ENCODE results near the gene FBXW8.
A peak's percentile ranks its signal among the peaks of the same experiment; 100 is the strongest.

FBXW8 gene

DNA sequence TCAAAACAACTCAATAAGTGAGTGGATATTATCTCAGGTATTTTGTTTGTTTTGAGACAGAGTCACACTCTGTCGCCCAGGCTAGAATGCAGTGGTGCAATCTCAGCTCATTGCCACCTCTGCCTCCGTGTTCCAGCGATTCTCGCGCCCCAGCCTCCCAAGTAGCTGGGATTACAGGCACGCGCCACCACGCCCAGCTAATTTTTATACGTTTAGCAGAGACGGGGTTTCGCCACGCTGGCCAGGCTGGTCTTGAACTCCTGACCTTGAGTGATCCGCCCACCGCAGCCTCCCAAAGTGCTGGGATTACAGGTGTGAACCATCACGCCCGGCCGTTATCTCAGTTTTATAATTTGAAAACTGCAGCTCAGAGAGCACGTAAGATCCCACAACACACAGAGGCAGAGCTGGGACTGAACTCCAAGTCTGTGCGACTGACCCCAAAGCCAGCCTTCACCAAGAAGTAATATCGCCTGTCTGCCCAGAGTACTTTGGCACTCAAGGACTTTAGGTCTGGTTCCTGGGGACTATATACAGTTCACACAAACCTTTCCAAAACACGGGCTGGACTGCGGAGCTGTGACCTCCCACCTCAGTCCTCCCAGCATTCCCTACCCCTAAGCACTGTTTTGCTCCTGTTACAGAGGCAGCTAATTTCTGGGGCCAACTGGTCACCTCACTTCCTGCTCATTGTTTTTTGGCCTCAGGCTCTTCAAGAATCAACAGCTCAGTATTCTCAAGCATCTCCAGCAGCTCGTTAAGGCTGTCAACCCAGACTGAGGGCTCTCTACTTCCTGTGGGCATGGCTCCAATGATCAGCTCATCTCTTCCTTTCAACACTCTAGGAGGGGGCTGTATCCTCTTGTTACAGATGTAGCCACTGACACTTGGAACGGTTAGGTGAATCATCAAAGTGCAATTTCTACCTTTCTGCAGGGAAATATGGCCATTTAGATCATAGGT lies 165.9 kb downstream of the FBXW8 start:
- POLR2A ChIA-PET = no interaction called here
- CTCF ChIA-PET = interaction anchor here (1.4 kb wide), 1 partner anchor 43 kb away, joined by 6 read pairs; no protein-coding TSS in a partner anchor
- no peaks in the 10 kb centered on the region for H3K9me3 ChIP-seq (ENCODE audit: control insufficient read depth, insufficient read depth, low read depth, low read length)
- H3K4me1 ChIP-seq (ENCODE audit: control insufficient read depth, insufficient read depth, low read length) = no peaks in the 10 kb centered on the region
- no peak overlapping the region for H3K27ac ChIP-seq (ENCODE audit: extremely low read depth, low read depth, low read length)
- no peak overlapping the region for H3K4me3 ChIP-seq (ENCODE audit: low read depth, low read length)
- H3K36me3 ChIP-seq (ENCODE audit: control insufficient read depth in 2 of 2, insufficient read depth in 1 of 2, low read length in 2 of 2) = no peaks in the 10 kb centered on the region
- TF ChIP-seq ZNF350 (tag by site-specific recombination; IDR thresholded peaks at IDR 0.05) (no peak), ZBTB7A (tag by site-specific recombination; IDR thresholded peaks at IDR 0.05; ENCODE audit: low read depth) (no peak), ZNF341 (tag by site-specific recombination; IDR thresholded peaks at IDR 0.05; ENCODE audit: low read depth) (no peak), ZNF132 (tag by site-specific recombination; IDR thresholded peaks at IDR 0.05; ENCODE audit: borderline replicate concordance) (no peak), OSR2 (tag by site-specific recombination; IDR thresholded peaks at IDR 0.05) (peak; percentile 67)
- TF ChIP-seq, protein P1, sequence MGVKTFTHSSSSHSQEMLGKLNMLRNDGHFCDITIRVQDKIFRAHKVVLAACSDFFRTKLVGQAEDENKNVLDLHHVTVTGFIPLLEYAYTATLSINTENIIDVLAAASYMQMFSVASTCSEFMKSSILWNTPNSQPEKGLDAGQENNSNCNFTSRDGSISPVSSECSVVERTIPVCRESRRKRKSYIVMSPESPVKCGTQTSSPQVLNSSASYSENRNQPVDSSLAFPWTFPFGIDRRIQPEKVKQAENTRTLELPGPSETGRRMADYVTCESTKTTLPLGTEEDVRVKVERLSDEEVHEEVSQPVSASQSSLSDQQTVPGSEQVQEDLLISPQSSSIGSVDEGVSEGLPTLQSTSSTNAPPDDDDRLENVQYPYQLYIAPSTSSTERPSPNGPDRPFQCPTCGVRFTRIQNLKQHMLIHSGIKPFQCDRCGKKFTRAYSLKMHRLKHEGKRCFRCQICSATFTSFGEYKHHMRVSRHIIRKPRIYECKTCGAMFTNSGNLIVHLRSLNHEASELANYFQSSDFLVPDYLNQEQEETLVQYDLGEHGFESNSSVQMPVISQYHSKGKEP (tag by site-specific recombination; IDR thresholded peaks at IDR 0.05) = no peak
- TF ChIP-seq, protein P2, sequence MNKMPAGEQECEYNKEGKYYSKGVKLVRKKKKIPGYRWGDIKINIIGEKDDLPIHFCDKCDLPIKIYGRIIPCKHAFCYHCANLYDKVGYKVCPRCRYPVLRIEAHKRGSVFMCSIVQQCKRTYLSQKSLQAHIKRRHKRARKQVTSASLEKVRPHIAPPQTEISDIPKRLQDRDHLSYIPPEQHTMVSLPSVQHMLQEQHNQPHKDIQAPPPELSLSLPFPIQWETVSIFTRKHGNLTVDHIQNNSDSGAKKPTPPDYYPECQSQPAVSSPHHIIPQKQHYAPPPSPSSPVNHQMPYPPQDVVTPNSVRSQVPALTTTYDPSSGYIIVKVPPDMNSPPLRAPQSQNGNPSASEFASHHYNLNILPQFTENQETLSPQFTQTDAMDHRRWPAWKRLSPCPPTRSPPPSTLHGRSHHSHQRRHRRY (tag by site-specific recombination; IDR thresholded peaks at IDR 0.05) = no peak

DNA sequence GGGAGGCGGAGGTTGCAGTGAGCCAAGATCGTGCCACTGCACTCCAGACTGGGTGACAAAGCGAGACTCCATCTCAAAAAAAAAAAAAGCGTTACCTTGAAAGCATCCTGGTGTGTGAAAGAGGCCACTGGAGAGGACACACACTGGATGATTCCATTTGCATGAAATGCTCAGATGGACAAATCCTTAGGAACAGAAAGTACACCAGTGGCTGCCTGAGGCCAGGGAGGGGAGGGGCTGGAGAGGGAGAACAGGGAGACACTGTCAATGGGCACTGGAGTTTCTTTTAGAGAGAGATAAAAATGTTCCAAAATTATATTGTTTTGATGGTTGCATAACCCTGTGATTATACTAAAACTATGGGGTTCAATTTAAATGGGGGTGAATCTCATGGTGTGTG lies 168.7 kb downstream of the FBXW8 start:
- TF ChIP-seq, protein P3, sequence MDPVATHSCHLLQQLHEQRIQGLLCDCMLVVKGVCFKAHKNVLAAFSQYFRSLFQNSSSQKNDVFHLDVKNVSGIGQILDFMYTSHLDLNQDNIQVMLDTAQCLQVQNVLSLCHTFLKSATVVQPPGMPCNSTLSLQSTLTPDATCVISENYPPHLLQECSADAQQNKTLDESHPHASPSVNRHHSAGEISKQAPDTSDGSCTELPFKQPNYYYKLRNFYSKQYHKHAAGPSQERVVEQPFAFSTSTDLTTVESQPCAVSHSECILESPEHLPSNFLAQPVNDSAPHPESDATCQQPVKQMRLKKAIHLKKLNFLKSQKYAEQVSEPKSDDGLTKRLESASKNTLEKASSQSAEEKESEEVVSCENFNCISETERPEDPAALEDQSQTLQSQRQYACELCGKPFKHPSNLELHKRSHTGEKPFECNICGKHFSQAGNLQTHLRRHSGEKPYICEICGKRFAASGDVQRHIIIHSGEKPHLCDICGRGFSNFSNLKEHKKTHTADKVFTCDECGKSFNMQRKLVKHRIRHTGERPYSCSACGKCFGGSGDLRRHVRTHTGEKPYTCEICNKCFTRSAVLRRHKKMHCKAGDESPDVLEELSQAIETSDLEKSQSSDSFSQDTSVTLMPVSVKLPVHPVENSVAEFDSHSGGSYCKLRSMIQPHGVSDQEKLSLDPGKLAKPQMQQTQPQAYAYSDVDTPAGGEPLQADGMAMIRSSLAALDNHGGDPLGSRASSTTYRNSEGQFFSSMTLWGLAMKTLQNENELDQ (tag by site-specific recombination; IDR thresholded peaks at IDR 0.05; ENCODE audit: low read depth) = no peak
- TF ChIP-seq, protein P4, sequence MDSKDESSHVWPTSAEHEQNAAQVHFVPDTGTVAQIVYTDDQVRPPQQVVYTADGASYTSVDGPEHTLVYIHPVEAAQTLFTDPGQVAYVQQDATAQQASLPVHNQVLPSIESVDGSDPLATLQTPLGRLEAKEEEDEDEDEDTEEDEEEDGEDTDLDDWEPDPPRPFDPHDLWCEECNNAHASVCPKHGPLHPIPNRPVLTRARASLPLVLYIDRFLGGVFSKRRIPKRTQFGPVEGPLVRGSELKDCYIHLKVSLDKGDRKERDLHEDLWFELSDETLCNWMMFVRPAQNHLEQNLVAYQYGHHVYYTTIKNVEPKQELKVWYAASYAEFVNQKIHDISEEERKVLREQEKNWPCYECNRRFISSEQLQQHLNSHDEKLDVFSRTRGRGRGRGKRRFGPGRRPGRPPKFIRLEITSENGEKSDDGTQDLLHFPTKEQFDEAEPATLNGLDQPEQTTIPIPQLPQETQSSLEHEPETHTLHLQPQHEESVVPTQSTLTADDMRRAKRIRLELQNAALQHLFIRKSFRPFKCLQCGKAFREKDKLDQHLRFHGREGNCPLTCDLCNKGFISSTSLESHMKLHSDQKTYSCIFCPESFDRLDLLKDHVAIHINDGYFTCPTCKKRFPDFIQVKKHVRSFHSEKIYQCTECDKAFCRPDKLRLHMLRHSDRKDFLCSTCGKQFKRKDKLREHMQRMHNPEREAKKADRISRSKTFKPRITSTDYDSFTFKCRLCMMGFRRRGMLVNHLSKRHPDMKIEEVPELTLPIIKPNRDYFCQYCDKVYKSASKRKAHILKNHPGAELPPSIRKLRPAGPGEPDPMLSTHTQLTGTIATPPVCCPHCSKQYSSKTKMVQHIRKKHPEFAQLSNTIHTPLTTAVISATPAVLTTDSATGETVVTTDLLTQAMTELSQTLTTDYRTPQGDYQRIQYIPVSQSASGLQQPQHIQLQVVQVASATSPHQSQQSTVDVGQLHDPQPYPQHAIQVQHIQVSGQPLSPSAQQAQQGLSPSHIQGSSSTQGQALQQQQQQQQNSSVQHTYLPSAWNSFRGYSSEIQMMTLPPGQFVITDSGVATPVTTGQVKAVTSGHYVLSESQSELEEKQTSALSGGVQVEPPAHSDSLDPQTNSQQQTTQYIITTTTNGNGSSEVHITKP (tag by site-specific recombination; IDR thresholded peaks at IDR 0.05) = 0 out of 2 replicates have a peak, but pooled peaks have one; percentile 13
- POLR2A ChIA-PET = no interaction called here

DNA sequence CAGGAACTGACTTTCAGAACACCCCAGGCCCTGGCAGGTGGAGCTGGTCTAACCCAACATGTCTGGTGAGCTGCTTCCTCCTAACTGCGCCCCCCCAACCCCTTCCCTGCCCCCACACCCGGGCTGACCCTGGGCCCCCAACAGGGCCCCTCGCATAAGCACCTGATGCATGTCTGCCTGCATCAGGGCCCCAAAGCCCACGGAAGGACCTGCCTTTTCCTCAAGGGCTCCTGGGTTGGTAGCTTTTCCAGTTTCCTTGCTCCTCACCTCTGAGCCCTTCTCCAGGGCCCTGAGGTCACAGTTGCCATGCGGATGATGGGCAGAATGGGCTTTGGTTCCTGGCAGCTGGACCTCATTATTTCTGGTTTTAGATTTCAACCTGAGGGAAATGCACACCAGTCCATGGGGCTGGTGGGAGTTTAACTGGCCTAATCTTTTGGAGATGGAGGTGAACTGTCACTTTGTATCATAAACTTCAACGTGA lies 170.0 kb downstream of the FBXW8 start:
- no peaks in the 10 kb centered on the region for H3K36me3 ChIP-seq (ENCODE audit: control insufficient read depth in 2 of 2, insufficient read depth in 1 of 2, low read length in 2 of 2)
- no peaks in the 10 kb centered on the region for H3K4me1 ChIP-seq (ENCODE audit: control insufficient read depth, insufficient read depth, low read length)
- H3K27ac ChIP-seq (ENCODE audit: extremely low read depth, low read depth, low read length) = no peak overlapping the region
- no peak overlapping the region for H3K4me3 ChIP-seq (ENCODE audit: low read depth, low read length)
- ChIA-PET CTCF (no interaction called here), POLR2A (no interaction called here)
- no peaks in the 10 kb centered on the region for H3K9me3 ChIP-seq (ENCODE audit: control insufficient read depth, insufficient read depth, low read depth, low read length)
- no peak for TF ChIP-seq BCL11A (tag by site-specific recombination; IDR thresholded peaks at IDR 0.05; ENCODE audit: low read depth)
- TF ChIP-seq, protein P5, sequence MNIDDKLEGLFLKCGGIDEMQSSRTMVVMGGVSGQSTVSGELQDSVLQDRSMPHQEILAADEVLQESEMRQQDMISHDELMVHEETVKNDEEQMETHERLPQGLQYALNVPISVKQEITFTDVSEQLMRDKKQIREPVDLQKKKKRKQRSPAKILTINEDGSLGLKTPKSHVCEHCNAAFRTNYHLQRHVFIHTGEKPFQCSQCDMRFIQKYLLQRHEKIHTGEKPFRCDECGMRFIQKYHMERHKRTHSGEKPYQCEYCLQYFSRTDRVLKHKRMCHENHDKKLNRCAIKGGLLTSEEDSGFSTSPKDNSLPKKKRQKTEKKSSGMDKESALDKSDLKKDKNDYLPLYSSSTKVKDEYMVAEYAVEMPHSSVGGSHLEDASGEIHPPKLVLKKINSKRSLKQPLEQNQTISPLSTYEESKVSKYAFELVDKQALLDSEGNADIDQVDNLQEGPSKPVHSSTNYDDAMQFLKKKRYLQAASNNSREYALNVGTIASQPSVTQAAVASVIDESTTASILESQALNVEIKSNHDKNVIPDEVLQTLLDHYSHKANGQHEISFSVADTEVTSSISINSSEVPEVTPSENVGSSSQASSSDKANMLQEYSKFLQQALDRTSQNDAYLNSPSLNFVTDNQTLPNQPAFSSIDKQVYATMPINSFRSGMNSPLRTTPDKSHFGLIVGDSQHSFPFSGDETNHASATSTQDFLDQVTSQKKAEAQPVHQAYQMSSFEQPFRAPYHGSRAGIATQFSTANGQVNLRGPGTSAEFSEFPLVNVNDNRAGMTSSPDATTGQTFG (tag by site-specific recombination; IDR thresholded peaks at IDR 0.05; ENCODE audit: borderline replicate concordance) = no peak
- TF ChIP-seq ZNF311 (tag by site-specific recombination; IDR thresholded peaks at IDR 0.05; ENCODE audit: borderline replicate concordance) = no peak
- no peak for TF ChIP-seq ZNF248 (tag by site-specific recombination; IDR thresholded peaks at IDR 0.05)
- TF ChIP-seq HOXA7 (CRISPR knock-in tag; IDR thresholded peaks at IDR 0.05; ENCODE audit: borderline replicate concordance) = no peak
- TF ChIP-seq ZSCAN23 (tag by site-specific recombination; IDR thresholded peaks at IDR 0.05) = no peak
- no peak for TF ChIP-seq BCL11B (tag by site-specific recombination; IDR thresholded peaks at IDR 0.05; ENCODE audit: low read depth)
- TF ChIP-seq ZNF114 (tag by site-specific recombination; IDR thresholded peaks at IDR 0.05) = no peak
- no peak for TF ChIP-seq ZBTB8A (tag by site-specific recombination; IDR thresholded peaks at IDR 0.05)

More for the DNA sequence above, 168.7 kb downstream of the FBXW8 start:
- Histone ChIP-seq H3K9me3 (ENCODE audit: control insufficient read depth, insufficient read depth, low read depth, low read length) (no peaks in the 10 kb centered on the region), H3K36me3 (ENCODE audit: control insufficient read depth in 2 of 2, insufficient read depth in 1 of 2, low read length in 2 of 2) (no peaks in the 10 kb centered on the region), H3K27ac (ENCODE audit: extremely low read depth, low read depth, low read length) (no peak overlapping the region), H3K4me3 (ENCODE audit: low read depth, low read length) (no peak overlapping the region), H3K4me1 (ENCODE audit: control insufficient read depth, insufficient read depth, low read length) (no peaks in the 10 kb centered on the region)
- CTCF ChIA-PET = no interaction called here
